ENCODE data around the gene ADNP. TPM values are rescaled to one million over a fixed set of nuclear protein-coding genes. Genes with fewer than 3 reads are reported as not detected.

ADNP gene
- total and polyA plus RNA-seq, 2 of the 4 experiments (the other 2 are of a cell fraction) = 23.3 to 24.8 TPM

GRCh38 chr20:50873585-50873984 is 57.7 kb downstream of the ADNP start:
- dilution Hi-C loops (cut with HindIII; ENCODE audit: low sequenced_read_pairs, unreplicated experiment) (no loop called here), in situ Hi-C loops (cut with MboI; ENCODE audit: low sequenced_read_pairs) (no loop called here), intact Hi-C loops (cut with micrococcal nuclease) (no loop called here)
- peaks cover 10% of the 10 kb centered on the region for H3K4me1 ChIP-seq (ENCODE audit: control insufficient read depth, insufficient read depth, low read length)
- no peak overlapping the region for H2BK5ac ChIP-seq (ENCODE audit: low read depth, low read length, poor library complexity, severe bottlenecking)
- no peak overlapping the region for H3K14ac ChIP-seq (replicated peaks; ENCODE audit: low read depth, low read length)
- H2AFZ ChIP-seq (replicated peaks; ENCODE audit: low read length, poor library complexity) = no peak overlapping the region
- H3K9me1 ChIP-seq (ENCODE audit: insufficient read depth, low read length) = peaks cover 10% of the 10 kb centered on the region
- no peak overlapping the region for H3K27ac ChIP-seq (ENCODE audit: insufficient read depth, low read length)
- H4K8ac ChIP-seq (ENCODE audit: low read depth in 2 of 2, low read length in 2 of 2) = no peak overlapping the region
- DNase-seq = no peak
- H2BK20ac ChIP-seq (ENCODE audit: low read depth, low read length) = no peak overlapping the region
- H3K9me3 ChIP-seq (ENCODE audit: control insufficient read depth, insufficient read depth, low read length) = no peaks in the 10 kb centered on the region
- no peak for ATAC-seq (ENCODE audit: low read depth)
- no peaks in the 10 kb centered on the region for H3K27me3 ChIP-seq (ENCODE audit: control insufficient read depth, insufficient read depth, low read length)
- H3K56ac ChIP-seq (ENCODE audit: extremely low read depth, insufficient read depth, low read length) = no peak overlapping the region
- no peak overlapping the region for H4K91ac ChIP-seq (ENCODE audit: insufficient read depth, low read depth, low read length)
- no peak for TF ChIP-seq SMC3 (IDR thresholded peaks at IDR 0.05; ENCODE audit: low read depth, low read length)
- TF ChIP-seq BHLHE40 (IDR thresholded peaks at IDR 0.05; ENCODE audit: low read depth, low read length) = no peak
- no peak for TF ChIP-seq CEBPB (IDR thresholded peaks at IDR 0.05; ENCODE audit: low read depth, low read length)
- TF ChIP-seq CHD1 (IDR thresholded peaks at IDR 0.05; ENCODE audit: low read depth, low read length) = no peak
- no peak for TF ChIP-seq ELK1 (IDR thresholded peaks at IDR 0.05; ENCODE audit: borderline replicate concordance, low read depth, low read length)
- TF ChIP-seq MAZ (IDR thresholded peaks at IDR 0.05; ENCODE audit: borderline replicate concordance, low read depth, low read length) = no peak
- TF ChIP-seq RFX5 (IDR thresholded peaks at IDR 0.05; ENCODE audit: low read depth, low read length) = no peak
- no peak for TF ChIP-seq RAD21 (IDR thresholded peaks at IDR 0.05; ENCODE audit: low read length)
- no peak for TF ChIP-seq RCOR1 (IDR thresholded peaks at IDR 0.05; ENCODE audit: insufficient replicate concordance, low read length)
- TF ChIP-seq USF2 (IDR thresholded peaks at IDR 0.05; ENCODE audit: low read depth, low read length) = no peak
- no peak for TF ChIP-seq POLR2A (IDR thresholded peaks at IDR 0.05; ENCODE audit: low read depth, low read length)
- TF ChIP-seq FOS (IDR thresholded peaks at IDR 0.05; ENCODE audit: low read depth, low read length) = no peak
- TF ChIP-seq MAFK (IDR thresholded peaks at IDR 0.05; ENCODE audit: low read depth, low read length) = no peak
- no peak for TF ChIP-seq MXI1 (IDR thresholded peaks at IDR 0.05; ENCODE audit: borderline replicate concordance, low read depth, low read length)
- no peak for TF ChIP-seq CTCF (conservative IDR thresholded peaks at IDR 0.05; ENCODE audit: low read depth, low read length)
- no peak overlapping the region for H3K4me3 ChIP-seq (ENCODE audit: insufficient read depth, low read depth, low read length)
- H2BK15ac ChIP-seq (ENCODE audit: low read depth, low read length) = no peak overlapping the region
- H3K36me3 ChIP-seq (ENCODE audit: control insufficient read depth, insufficient read depth, low read length) = peaks cover 10% of the 10 kb centered on the region
- no peak overlapping the region for H4K5ac ChIP-seq (ENCODE audit: low read depth, low read length)
- ChIA-PET CTCF (no interaction called here), POLR2A (ENCODE audit: unreplicated experiment) (no interaction called here)
- H3K4ac ChIP-seq (ENCODE audit: low read depth, low read length) = no peak overlapping the region
- H2AK9ac ChIP-seq (replicated peaks; ENCODE audit: low read depth, low read length, poor library complexity) = no peak overlapping the region
- H3K79me1 ChIP-seq (ENCODE audit: low read depth in 1 of 2, low read length in 2 of 2) = peaks cover 0 to 4% of the 10 kb centered on the region in 2 experiments; a peak in 2 of 4 replicates
- no peak overlapping the region for H3K4me2 ChIP-seq (ENCODE audit: low read depth, low read length)
- BruUV-seq (replicated peaks) = no TSS peak
- no peak overlapping the region for H3K9ac ChIP-seq (ENCODE audit: low read depth, low read length)
- no peak overlapping the region for H2AK5ac ChIP-seq (ENCODE audit: low read depth, low read length)
- H3K18ac ChIP-seq (ENCODE audit: low read depth, low read length) = no peak overlapping the region
- 0 out of 2 replicates have a peak, but pooled peaks cover 4% of the 10 kb centered on the region for H4K20me1 ChIP-seq (ENCODE audit: insufficient read depth, low read length)
- H2BK120ac ChIP-seq (ENCODE audit: low read depth, low read length) = no peak overlapping the region
- H3K23ac ChIP-seq (ENCODE audit: low read depth, low read length) = no peak overlapping the region
- 83% methylated on average over 8 of the region's 10 CpGs; no CpG with 5 or more reads in 1 of the 2 experiments for WGBS, 2 experiments (ENCODE audit: extremely low coverage in 2 of 2, insufficient read length in 1 of 2)

Measured in IMR-90 (cell line).